G401.6 (cell line): ENCODE data around the gene COPB2.
A peak's percentile ranks its signal among the peaks of the same experiment; 100 is the strongest.
"Not testable (repeated sequence)": the region's sequence is repeated elsewhere in the genome, so short reads cannot be mapped to it uniquely, and the experiment has no call there.

Experiments
- FAIRE-seq: peaks from 2 replicates; lab custom pipeline; 2012; peaks lifted over from hg19 to GRCh38; lab: Jason Lieb, UNC

The COPB2 gene

DNA sequence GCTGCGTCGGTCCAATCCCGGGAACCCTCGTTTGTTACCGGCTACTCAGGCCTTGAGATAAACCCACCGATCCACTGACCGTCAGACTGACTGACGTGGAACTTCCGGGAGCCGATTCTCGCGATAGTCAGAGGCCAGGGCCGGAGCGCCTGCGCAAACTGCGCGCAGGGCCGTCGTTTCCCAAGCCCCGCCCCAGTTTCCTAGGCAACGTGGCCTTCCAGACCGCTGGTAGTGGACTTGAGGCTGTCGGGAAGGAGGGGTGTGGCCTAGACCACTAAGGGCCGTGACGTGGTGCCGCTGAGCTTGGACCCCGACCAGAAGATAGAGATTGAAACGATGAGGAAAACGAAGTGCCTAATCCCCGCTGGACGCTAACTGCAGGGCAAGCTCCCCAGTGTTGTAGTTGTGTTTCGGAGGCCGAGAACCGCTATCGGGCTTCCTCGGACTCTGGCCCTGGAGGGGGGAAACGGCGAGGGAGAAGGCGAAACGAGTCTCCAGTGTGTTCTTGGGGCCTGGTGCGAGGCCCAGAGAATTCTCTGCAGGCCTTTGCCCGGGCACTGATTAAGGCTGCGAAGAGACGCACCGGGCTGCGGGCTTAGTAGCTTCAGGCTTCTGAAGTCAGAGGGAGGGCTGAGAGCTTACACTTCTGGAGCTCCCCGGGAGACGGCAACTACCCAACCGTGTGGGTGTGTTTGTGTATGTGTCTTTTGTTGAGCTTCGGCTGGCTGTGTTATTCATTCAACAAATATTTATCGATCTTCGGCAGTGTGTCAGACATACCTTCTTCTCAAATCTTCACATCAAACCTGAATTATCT lies at the start of gene COPB2:
Gene COPB2 (minus strand): TSS at position 96 of the 817 bp plus-strand sequence. CDS start 97 bp downstream, outside the sequence.
- peak; percentile 97 for FAIRE-seq

DNA sequence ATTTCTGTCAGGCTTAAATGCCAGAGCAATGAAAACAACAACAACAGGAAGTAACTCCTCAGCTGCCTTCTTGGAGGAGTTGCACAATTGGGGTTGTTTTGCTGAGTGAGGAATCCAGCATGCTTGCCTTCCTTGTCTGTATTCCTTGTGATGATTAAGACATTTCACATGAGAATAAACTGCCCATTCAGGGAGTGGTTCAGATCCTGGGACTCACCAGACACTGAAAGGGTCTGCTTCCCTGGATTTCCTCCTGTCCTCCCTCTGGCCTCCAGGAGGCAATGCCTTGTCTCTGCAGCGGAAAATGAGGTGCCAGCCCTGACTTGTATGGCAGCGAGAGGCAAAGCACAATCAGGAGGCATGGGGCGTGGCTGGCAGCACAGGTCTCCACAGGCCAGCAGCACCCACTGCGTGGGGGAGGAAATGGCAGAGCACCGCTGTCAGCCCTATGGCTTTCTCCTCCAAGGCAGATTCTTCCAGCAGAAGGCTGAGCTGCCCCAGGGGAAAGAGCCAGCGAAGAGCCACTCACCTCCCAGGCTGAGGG lies 45.4 kb upstream of the COPB2 start:
- FAIRE-seq, result no peak

DNA sequence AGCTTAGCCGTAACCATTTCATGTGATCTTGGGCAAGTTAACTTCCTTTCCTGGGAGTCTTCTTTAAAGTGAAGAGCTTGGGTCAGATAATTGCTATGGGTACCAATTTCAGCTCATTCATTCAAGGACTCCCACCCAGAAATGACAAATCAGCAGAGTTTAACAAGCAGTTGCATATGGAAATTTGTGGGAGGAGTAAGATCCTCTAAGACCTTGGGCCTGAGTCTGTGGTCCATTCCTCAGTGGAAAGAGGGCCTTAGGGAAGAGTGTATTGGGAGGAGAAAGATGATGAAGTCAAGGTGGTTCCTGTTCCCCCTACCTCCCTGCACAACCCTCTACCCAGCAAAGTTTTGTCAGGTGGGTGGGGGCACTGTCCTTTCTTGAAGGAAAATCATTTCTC lies 44.8 kb upstream of the COPB2 start:
- FAIRE-seq, result no peak

DNA sequence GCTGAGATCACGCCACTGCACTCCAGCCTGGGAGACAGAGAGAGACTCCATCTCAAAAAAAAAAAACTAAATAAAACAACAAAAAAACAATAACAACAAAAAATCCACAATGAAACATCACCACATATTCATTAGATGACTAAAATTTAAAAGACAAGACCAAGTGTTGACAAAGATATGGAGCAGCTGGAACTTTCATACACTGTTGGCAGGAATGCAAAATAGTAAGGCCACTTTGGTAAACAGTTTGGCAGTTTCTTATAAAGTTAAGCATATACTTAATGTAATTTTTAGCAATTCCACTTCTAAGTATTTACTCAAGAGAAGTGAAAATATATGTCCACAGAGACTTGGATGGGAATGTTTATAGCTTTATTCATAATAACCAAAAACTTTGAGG lies 43.6 kb upstream of the COPB2 start:
- FAIRE-seq, result no peak

DNA sequence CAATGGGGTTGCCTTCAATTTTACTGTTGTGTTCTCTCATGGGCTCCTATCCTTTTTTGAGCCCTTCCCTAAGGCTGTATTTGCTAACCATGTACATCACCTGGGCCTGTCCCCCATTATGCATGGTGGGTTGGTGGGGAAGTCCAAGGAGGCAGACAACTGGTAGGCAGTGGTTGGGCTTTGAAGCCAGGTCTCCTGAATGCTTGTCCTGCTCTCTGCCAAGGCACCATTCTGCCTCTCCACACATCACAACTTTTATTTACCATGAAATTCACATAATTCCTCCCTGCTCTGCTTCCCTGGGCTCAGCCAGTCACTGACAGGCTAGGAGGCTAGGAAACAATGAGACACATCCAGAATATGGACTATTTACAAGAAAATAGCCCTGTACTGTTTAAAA lies 41.0 kb upstream of the COPB2 start:
- FAIRE-seq, result no peak

DNA sequence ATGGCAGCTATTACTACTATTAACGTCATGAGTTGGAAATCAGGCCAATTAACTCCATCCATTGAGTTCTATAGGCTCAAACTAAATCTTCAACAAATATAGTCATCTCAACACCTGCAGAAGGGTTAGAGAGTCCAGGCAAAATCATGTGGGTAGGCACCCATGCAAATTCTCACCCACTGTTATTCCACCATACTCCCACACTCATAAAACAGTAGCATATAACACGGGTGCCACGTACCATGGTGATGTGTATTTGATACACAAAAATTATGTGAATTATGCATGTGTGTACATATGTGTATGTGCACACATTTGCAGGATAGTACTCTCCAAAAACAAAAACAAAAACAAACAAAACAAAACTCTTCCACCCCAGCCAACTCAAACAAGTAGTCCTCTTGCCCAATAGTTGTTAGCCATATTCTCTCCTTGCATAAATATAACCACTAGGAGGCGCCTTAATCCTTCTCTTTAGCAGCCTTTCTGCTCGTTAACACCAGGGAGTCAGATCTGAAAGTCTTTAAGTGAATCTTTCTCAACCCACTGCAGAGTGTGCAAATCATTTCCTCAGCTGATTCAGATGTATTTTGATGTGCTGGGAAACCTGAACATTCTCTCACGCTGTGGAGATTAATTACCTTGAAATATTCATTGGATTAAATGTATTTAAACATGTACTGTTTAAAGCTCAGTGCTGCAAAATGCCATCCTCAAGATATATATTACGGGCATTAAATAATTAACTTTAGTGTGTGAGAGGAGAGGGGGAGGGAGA lies 38.0 kb upstream of the COPB2 start:
- peak; percentile 93 for FAIRE-seq

DNA sequence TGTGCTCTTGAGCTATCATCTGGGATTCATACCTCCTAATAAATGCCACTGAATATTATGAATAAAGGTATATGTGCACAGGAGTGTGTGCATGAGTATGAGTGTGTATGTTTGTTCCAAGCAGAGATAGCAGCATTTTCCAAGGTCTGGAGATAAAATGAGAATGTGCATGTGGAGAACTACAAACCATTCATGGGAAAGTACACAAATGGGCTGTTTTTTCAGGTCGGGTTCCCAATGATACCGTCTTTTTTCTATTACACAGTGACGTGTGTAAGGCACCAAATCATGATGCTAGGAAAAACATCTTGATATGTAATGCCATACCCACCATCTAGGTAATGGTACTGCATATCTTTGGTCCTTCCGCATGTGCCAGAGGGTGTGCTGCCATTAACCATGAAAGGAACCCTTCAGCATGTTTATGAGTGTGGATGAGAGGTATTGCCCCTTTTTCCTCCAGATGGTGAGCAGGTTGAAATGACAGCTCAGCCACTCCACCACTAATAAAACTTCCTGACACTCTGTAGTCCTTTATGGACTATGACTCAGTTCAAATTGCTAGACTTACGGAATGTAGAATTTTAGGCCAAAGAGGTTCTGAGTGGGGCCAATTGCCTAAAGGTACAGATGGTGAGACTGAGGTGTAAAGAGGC lies 36.4 kb upstream of the COPB2 start:
- FAIRE-seq, result no peak

DNA sequence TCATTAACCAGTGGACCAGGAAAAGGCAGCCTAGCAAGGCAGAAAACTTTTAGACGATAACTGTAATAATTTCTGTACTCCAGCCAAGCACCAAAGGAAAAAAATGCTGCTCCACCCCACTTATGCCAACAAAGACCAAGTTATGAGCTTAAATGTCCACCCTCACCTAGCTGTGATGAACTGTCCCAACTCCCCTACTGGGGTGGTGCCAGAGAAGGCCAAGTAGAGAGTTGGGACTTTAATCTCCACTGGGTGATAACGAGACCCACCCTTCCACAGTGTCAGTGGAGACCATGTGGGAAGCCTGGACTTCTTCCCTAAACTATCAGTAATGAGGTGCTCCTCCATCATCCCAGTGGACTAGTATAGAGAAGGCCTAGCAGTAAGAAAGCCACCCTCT lies 33.8 kb upstream of the COPB2 start:
- FAIRE-seq, result no peak

DNA sequence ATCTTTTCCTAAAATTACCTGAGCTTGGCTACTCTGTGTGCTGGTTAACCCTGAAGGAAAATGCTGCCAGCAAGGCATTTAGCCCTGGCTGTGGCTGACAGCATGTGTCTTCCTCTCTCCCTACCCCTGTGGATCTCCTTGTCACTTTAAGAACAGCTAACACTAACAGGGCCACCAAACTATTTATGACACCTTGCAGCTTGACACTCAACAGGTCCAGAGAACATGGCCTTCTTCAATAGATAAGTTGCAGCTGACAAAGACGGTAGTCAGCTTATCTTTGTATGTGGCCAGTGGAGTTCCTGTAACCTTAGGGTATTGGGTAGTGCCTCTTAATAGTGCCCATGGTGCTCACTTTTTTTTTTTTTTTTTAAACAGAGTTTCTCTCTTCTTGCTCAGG lies 32.0 kb upstream of the COPB2 start:
- no peak for FAIRE-seq

DNA sequence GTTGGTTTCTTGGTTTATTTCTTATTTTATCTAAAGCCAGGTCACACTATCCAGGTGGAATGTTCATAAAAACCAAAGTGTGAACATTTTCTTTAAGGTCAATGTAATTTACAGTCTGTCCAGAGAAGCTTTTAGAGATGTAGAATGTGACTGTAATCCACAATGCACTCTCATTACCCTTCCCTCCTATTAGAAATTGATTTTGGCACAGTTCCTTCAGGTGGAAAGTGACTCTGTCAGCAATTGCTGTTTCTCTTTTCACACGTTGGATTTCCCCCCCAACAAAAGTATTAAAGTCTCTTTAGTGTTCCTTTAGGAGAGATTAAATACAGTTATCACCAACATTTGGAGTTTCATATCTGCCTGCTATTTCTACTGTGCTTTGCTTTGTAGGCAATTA lies 31.6 kb upstream of the COPB2 start:
- no peak for FAIRE-seq

DNA sequence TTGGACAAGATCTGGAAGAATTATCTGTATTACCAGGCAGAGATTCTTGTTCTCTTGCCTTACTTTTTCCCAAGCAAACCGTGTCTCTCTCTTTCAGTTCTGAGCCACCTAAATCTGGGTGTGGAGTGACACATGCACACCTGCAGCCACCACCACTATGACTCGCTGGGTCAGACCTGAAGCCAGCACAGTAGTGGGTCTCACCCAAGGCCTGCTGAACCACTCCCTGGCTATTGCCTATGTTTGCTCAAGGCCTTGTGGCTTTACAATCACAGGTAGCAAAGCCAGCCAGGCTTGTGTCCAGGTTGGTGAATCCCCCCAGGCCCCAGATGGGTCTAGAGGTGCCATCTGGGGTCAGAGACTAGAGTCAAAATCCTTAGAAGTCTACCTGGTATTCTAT lies 28.7 kb upstream of the COPB2 start:
- no peak for FAIRE-seq

DNA sequence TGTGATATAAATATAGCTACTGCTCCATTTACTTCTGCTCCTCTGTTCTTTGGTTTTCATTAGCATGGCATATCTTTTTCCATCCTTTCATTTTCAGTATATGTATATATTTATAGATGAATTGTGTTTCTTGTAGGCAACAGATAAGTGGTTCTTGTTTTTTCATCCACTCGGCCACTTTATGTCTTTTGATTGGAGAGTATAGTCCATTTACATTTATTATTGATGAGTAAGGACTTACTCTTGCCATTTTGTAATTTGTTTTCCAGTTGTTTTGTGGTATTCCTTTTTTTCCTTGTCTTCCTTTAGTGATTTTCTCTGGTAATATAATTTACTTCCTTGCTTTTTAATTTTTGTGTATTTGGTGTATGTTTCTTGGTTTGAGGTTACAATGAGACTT lies 26.8 kb upstream of the COPB2 start:
- FAIRE-seq, result no peak

DNA sequence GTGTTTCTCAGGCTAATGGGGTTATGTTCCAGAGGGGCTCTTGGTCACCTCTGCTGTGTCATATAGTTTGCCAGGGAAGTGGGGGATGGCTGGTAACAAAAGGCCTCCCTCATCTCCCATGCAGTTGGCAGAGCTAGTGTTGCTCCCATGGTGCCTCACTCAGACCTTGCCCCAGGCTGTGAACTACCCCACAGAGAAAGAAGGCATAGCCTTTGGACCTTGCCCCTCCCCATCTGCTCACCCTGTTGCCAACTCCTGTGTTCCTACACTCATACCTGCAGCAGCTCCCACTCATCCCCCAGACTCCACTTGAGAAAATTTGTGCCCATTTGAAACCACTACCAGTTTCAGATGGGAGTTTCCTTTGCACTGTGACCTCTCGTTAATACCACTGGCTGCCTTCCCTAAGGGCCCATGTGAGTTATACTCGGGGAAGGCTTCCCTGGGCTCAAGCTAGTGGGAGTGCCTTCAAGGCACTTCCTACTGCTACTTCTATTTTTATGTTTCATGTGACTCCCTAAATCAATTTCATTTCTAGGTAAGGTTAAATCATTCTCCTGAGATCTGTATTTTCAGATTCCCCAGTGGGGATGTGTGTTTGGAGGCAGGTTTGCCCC lies 25.3 kb upstream of the COPB2 start:
- no peak for FAIRE-seq

DNA sequence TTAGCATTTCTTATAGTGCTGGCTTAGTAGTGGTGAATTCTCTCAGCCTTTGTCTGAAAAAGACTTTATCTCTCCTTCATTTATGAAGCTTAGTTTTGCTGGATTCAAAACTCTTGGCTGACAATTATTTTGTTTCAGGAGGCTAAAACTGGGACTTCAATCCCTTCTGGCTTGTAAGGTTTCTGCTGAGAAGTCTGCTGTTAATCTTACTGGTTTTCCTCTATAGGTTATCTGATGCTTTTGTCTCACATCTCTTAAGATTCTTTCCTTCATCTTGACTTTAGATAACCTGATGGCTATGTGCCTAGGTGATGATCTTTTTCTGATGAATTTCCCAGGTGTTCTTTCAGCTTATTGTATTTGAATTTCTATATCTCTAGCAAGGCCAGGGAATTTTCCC lies 23.4 kb upstream of the COPB2 start:
- FAIRE-seq, result not testable (repeated sequence)

DNA sequence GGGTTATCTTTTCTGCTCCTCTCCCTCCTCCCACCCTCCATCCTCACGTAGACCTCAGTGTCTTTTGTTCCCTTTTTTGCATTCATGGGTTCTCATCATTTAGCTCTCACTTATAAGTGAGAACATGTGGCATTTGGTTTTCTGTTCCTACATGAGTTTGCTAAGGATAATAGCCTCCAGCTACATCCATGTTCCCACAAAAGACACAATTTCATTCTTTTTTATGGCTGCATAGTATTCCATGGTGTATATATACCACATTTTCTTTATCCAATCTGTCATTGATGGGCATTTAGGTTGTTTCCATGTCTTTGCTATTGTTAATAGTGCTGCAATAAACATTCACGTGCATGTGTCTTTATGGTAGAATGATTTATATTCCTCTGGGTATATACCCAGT lies 11.7 kb upstream of the COPB2 start:
- not testable (repeated sequence) for FAIRE-seq

DNA sequence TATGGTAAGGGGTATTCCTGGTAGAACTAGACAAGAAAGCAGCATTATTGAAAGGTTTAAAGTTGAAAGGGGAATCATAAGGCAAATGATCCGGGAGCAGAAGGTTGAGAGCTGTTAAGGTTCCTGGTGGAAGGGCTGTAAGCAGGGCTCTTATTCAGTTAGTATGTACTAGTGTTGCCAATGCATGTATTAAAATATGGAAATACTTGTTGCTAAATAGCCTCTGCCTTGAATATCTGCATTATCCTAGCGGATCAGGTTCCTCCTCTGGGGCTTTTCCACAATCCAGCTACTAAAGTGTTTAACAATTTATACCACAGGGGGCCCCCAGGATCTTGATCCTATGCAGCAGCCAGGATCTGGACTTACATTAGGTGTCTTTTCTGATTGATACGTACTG lies 7.3 kb upstream of the COPB2 start:
- FAIRE-seq, result no peak

DNA sequence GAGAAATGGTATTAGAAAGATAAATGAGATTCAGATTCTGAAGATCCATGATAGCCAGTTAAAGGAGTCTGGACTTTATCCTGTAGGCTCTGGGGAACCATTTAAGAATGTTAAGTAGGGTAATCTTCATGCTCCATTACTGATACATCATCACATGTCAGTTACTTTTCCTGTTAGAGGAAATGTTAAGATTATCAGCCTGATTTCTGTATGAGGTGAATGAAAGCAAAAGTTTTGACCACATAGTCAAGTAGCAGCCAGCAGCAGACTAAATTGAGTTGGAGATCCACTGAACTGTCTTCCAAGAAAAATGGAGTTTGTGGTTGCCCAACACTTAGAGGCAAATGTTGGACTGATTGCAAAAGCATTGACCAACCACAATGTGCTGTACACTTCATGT lies 4.7 kb upstream of the COPB2 start:
- no peak for FAIRE-seq

DNA sequence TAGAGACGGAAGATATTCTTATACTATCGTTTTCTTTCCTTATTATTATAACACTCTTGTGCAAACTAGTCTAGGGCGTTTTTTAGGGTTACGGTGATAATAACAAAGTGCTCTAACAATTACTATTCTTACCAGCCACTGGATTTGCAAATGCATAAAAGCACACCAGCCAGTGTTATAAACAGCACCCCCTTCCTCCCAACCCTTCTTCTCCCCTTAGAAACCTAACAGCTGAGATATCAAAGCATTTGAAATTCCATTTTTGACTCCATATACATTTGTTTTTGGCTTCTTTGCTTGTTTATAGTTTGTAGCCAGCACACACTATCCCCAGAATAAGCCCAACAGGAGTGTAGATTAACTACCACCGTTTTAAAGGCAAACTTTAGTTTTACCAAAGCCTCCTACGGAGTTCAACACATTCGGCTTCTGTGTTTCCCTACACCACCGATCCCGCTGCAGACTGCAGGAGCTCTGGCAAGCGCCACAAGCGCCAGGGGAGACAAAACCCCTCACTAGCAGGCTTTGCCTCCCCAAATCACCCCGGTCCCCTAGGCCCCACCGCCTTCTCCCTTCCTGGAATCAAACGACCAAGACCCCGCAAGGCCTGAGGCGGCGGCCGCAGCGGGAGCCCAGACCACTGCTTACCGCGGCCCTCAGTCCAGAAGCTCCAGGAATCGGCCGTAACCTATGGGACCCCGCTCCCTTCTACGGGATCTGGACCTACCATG lies 461 bp downstream of the COPB2 start:
- no peak for FAIRE-seq

DNA sequence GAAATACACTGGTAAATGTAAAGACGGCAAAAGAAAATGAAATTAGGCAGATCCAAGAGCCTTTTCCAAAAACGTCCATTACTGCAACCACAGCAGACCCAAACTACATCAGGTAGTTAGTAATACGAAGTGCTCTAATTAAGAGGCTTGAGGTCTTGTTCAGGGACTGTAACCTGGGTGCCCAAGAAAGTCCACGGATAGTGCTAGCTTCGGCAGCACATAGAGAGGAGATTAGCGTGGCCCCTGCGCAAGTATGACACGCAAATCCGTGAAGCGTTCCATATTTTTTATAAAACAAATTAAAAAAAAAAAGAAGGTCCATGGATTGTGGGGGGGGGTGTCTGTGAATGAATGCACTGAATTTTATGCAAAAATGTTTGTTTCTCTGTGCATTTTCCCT lies 1.4 kb downstream of the COPB2 start:
- no peak for FAIRE-seq

DNA sequence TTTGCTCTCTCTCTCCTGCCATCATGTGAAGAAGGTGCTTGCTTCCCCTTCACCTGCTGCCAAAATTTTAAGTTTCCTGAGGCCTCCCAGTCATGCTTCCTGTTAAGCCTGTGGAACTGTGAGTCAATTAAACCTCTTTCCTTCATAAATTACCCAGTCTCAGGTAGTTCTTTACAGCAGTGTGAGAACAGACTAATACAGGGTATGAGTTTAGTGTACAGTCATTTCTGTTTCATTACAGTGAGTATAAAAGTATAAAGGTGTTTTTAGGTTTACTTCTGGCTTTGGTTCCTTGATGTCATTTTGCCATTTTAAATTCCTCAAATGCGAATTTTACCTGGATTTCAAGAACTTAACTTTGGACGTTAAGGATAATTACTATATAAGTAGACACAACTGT lies 7.2 kb downstream of the COPB2 start:
- FAIRE-seq, result not testable (repeated sequence)

DNA sequence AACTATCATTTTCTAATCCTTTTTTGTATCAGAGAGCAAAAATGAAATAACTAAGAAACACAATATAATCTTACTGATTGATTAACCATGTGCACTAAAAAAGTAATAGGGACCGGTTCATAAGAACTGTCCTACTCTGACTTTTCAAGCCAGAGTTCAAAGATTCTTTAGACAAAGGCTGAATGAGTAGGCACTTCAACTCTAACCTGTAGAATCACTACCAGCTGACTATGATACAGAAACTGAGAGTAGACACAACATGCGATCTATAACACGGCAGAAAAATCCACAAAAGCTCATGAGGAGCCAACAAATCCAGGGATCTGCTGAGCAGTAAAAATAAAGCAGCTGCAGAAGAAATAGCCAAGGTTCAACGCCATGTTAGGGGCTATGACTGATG lies 8.9 kb downstream of the COPB2 start:
- FAIRE-seq, result no peak
